C4-2B (cell line): ENCODE results near the gene KITLG.

Experiments
- ZFX ChIP-seq: fragments of 450-650 bp; IDR thresholded peaks from 2 replicates; pipeline ENCODE4 v1.6.1; 2017
- TF ChIP-seq, protein P1 (sequence below): fragments of 450-650 bp; conservative IDR thresholded peaks from 2 replicates; pipeline ENCODE4 v1.5.1; 2017; ENCODE audit warnings: mild to moderate bottlenecking

DNA sequence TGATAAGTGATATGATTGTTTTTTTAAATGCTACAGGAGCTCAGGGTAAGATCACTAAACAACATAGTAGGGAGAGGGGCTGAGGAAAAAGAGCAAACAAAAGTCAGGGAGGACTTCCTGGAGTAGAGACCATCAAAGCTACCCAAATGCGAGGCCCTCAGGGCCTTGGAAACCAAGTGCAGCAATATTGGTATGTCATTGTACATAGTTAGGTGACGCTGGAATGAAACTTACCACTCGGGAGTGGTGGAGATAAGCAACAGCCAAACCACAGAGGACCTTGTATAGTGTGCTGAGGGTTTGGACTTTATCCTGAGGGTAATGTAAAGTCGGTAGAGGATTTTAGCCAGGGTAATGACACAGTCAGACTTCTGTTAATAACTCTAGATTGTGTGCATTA is 13.8 kb downstream of the KITLG start:
- TF ChIP-seq, protein P1, sequence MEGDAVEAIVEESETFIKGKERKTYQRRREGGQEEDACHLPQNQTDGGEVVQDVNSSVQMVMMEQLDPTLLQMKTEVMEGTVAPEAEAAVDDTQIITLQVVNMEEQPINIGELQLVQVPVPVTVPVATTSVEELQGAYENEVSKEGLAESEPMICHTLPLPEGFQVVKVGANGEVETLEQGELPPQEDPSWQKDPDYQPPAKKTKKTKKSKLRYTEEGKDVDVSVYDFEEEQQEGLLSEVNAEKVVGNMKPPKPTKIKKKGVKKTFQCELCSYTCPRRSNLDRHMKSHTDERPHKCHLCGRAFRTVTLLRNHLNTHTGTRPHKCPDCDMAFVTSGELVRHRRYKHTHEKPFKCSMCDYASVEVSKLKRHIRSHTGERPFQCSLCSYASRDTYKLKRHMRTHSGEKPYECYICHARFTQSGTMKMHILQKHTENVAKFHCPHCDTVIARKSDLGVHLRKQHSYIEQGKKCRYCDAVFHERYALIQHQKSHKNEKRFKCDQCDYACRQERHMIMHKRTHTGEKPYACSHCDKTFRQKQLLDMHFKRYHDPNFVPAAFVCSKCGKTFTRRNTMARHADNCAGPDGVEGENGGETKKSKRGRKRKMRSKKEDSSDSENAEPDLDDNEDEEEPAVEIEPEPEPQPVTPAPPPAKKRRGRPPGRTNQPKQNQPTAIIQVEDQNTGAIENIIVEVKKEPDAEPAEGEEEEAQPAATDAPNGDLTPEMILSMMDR: no peak
- TF ChIP-seq ZFX: no peak
